IMR-90 (cell line): ENCODE results near the gene SMCO3. TPM values are rescaled to one million over a fixed set of nuclear protein-coding genes. Genes with fewer than 3 reads are reported as not detected.
A peak's percentile ranks its signal among the peaks of the same experiment; 100 is the strongest.

ENCODE experiments used
- ATAC-seq: fragments of 200-7000 bp; cut with Tn5 transposase; 2 replicates; pipeline ENCODE4 v1.9.1; 2020; ENCODE audit warnings: low read depth, mild to moderate bottlenecking, moderate library complexity
- BruUV-seq: library from RNA; stranded (reverse); fragments of 400-500 nt; replicated peaks from 2 replicates; lab custom pipeline; 2021; lab: Mats Ljungman, UMichigan
- CTCF ChIA-PET: fragments of 300-600 bp; formaldehyde crosslinking; extraction: SDS; loops from one replicate; lab custom pipeline; 2021; ENCODE audit warnings: antibody characterized with exemption; lab: Yijun Ruan, JAX
- POLR2A ChIA-PET: fragments of 300-600 bp; sonication (Branson Sonifier 250); formaldehyde crosslinking; loops from one replicate; lab custom pipeline; 2022; ENCODE audit warnings: antibody characterized with exemption; ENCODE audit not compliant: unreplicated experiment; lab: Charles Lee
- DNase-seq: peaks from one replicate; pipeline ENCODE4 v3.0.0; 2013
- H2AFZ ChIP-seq: replicated peaks from 2 replicates; pipeline ENCODE3; 2013; ENCODE audit warnings: low read length, mild to moderate bottlenecking; ENCODE audit not compliant: poor library complexity
- H2AK5ac ChIP-seq: 2 replicates; pipeline ENCODE4 v1.6.1; 2013; ENCODE audit warnings: low read depth, low read length, inconsistent platforms
- H2AK9ac ChIP-seq: replicated peaks from 2 replicates; pipeline ENCODE3; 2013; ENCODE audit warnings: mild to moderate bottlenecking, low read depth, low read length, moderate library complexity; ENCODE audit not compliant: poor library complexity
- H2BK120ac ChIP-seq: 2 replicates; pipeline ENCODE4 v1.6.1; 2013; ENCODE audit warnings: low read depth, low read length, inconsistent platforms
- H2BK15ac ChIP-seq: 3 replicates; pipeline ENCODE4 v1.6.1; 2013; ENCODE audit warnings: low read depth, low read length, inconsistent platforms
- H2BK20ac ChIP-seq: 2 replicates; pipeline ENCODE4 v1.6.1; 2013; ENCODE audit warnings: low read depth, mild to moderate bottlenecking, inconsistent platforms, low read length, moderate library complexity
- H2BK5ac ChIP-seq: 2 replicates; pipeline ENCODE4 v1.6.1; 2013; ENCODE audit warnings: mild to moderate bottlenecking, low read depth, low read length, inconsistent platforms; ENCODE audit not compliant: poor library complexity, severe bottlenecking
- H3K14ac ChIP-seq: replicated peaks from 2 replicates; pipeline ENCODE4 v1.6.1; 2013; ENCODE audit warnings: low read depth, low read length, inconsistent platforms
- H3K18ac ChIP-seq: 2 replicates; pipeline ENCODE4 v1.6.1; 2013; ENCODE audit warnings: low read depth, low read length, control low read depth
- H3K23ac ChIP-seq: 2 replicates; pipeline ENCODE4 v1.6.1; 2013; ENCODE audit warnings: low read depth, low read length, inconsistent platforms
- H3K27ac ChIP-seq: 2 replicates; pipeline ENCODE4 v1.5.1; 2013; ENCODE audit warnings: mild to moderate bottlenecking, control low read depth, low read length; ENCODE audit not compliant: insufficient read depth
- H3K27me3 ChIP-seq: 2 replicates; pipeline ENCODE4 v1.6.1; 2013; ENCODE audit warnings: low read length; ENCODE audit not compliant: control insufficient read depth, insufficient read depth
- H3K36me3 ChIP-seq: 2 replicates; pipeline ENCODE4 v1.6.1; 2013; ENCODE audit warnings: low read length, mixed read lengths; ENCODE audit not compliant: control insufficient read depth, insufficient read depth
- H3K4ac ChIP-seq: 2 replicates; pipeline ENCODE4 v1.6.1; 2013; ENCODE audit warnings: low read depth, low read length, inconsistent platforms
- H3K4me1 ChIP-seq: 2 replicates; pipeline ENCODE4 v1.6.1; 2013; ENCODE audit warnings: low read length, mixed read lengths; ENCODE audit not compliant: control insufficient read depth, insufficient read depth
- H3K4me2 ChIP-seq: 2 replicates; pipeline ENCODE4 v1.6.1; 2013; ENCODE audit warnings: low read depth, mild to moderate bottlenecking, control low read depth, low read length, moderate library complexity
- H3K4me3 ChIP-seq: 2 replicates; pipeline ENCODE4 v1.5.1; 2013; ENCODE audit warnings: low read depth, mild to moderate bottlenecking, control low read depth, low read length, moderate library complexity; ENCODE audit not compliant: insufficient read depth
- H3K56ac ChIP-seq: 2 replicates; pipeline ENCODE4 v1.6.1; 2013; ENCODE audit warnings: low read length, inconsistent platforms; ENCODE audit not compliant: insufficient read depth; ENCODE audit errors: extremely low read depth
- H3K79me1 ChIP-seq, 2 experiments: 2 replicates each; pipeline ENCODE4 v1.6.1; 2013; ENCODE audit warnings: low read length in 2 of 2, inconsistent platforms in 1 of 2, low read depth in 1 of 2
- H3K9ac ChIP-seq: 2 replicates; pipeline ENCODE4 v1.6.1; 2013; ENCODE audit warnings: low read depth, low read length, control low read depth
- H3K9me1 ChIP-seq: 2 replicates; pipeline ENCODE4 v1.6.1; 2013; ENCODE audit warnings: low read length, inconsistent platforms; ENCODE audit not compliant: insufficient read depth
- H3K9me3 ChIP-seq: 2 replicates; pipeline ENCODE4 v1.6.1; 2013; ENCODE audit warnings: low read length; ENCODE audit not compliant: control insufficient read depth, insufficient read depth
- H4K20me1 ChIP-seq: 2 replicates; pipeline ENCODE4 v1.6.1; 2013; ENCODE audit warnings: low read length, inconsistent platforms; ENCODE audit not compliant: insufficient read depth
- H4K5ac ChIP-seq: 2 replicates; pipeline ENCODE4 v1.6.1; 2013; ENCODE audit warnings: mild to moderate bottlenecking, low read depth, low read length, control low read depth
- H4K8ac ChIP-seq, 2 experiments: 2 replicates each; pipeline ENCODE4 v1.6.1; 2013; ENCODE audit warnings: low read depth in 2 of 2, low read length in 2 of 2, control low read depth in 1 of 2, inconsistent platforms in 1 of 2
- H4K91ac ChIP-seq: 2 replicates; pipeline ENCODE4 v1.6.1; 2013; ENCODE audit warnings: low read depth, low read length, inconsistent platforms; ENCODE audit not compliant: insufficient read depth
- CEBPB ChIP-seq: IDR thresholded peaks from 2 replicates; pipeline ENCODE4 v1.6.1; 2012; ENCODE audit warnings: low read depth, low read length, improper control_type of control experiment
- CHD1 ChIP-seq: IDR thresholded peaks from 2 replicates; pipeline ENCODE4 v1.6.1; 2012; ENCODE audit warnings: low read depth, low read length, improper control_type of control experiment
- FOS ChIP-seq: fragments of 150-350 bp; IDR thresholded peaks from 2 replicates; pipeline ENCODE4 v1.6.1; 2016; ENCODE audit warnings: low read depth, low read length
- POLR2A ChIP-seq: IDR thresholded peaks from 2 replicates; pipeline ENCODE4 v1.6.1; 2012; ENCODE audit warnings: mild to moderate bottlenecking, low read depth, low read length
- RCOR1 ChIP-seq: IDR thresholded peaks from 2 replicates; pipeline ENCODE4 v1.6.1; 2012; ENCODE audit warnings: mild to moderate bottlenecking, low read length, improper control_type of control experiment; ENCODE audit not compliant: insufficient replicate concordance
- RFX5 ChIP-seq: IDR thresholded peaks from 2 replicates; pipeline ENCODE4 v1.8.0; 2012; ENCODE audit warnings: low read depth, mild to moderate bottlenecking, low read length, moderate library complexity
- WGBS, 2 experiments: methylation state at CpG; one replicate each; pipeline versions ENCODE4 v1.1.5 to v1.1.7; 2013; ENCODE audit warnings: missing lambda C conversion rate in 2 of 2; ENCODE audit not compliant: insufficient read length in 1 of 2; ENCODE audit errors: extremely low coverage in 2 of 2; 5-methylcytosine and 5-hydroxymethylcytosine counted together
- dilution Hi-C: fragments of 300-500 bp; cut with HindIII; formaldehyde crosslinking; loops from one replicate; pipeline ENCODE4 v1.14.3; 2018; ENCODE audit warnings: low sequenced_read_pairs; ENCODE audit not compliant: unreplicated experiment
- in situ Hi-C: fragments of 300-500 bp; cut with MboI; formaldehyde crosslinking; loops from 3 replicates; pipeline ENCODE4 v1.14.3; 2019; ENCODE audit warnings: low sequenced_read_pairs, inconsistent platforms, mixed read lengths
- intact Hi-C: fragments of 100-400 bp; cut with micrococcal nuclease; formaldehyde crosslinking; loops from 2 replicates; pipeline ENCODE4 v1.10.0; 2022
- polyA plus RNA-seq, 3 experiments: library from polyadenylated mRNA; depleted of rRNA; stranded (reverse); fragments of >200 nt; gene quantifications; 2 replicates each; pipeline ENCODE4 v1.2.3, GENCODE V29; 2012; ENCODE audit warnings: low replicate concordance in 1 of 3
- total RNA-seq: library from RNA; depleted of rRNA; stranded (reverse); fragments of >200 nt; gene quantifications from 2 replicates; pipeline ENCODE4 v1.2.3, GENCODE V29; 2012
- TF ChIP-seq, protein P1 (sequence below): conservative IDR thresholded peaks from 2 replicates; pipeline ENCODE4 v1.5.1; 2012; ENCODE audit warnings: mild to moderate bottlenecking, low read depth, low read length, improper control_type of control experiment
- TF ChIP-seq, protein P2 (sequence below): fragments of 150-350 bp; IDR thresholded peaks from 2 replicates; pipeline ENCODE4 v1.6.1; 2016; ENCODE audit warnings: low read depth, mild to moderate bottlenecking, low read length, moderate library complexity, borderline replicate concordance

The SMCO3 gene
- total and polyA plus RNA-seq, 2 of the 4 experiments (the other 2 are of a cell fraction) = under 0.01 to 0.07 TPM

DNA sequence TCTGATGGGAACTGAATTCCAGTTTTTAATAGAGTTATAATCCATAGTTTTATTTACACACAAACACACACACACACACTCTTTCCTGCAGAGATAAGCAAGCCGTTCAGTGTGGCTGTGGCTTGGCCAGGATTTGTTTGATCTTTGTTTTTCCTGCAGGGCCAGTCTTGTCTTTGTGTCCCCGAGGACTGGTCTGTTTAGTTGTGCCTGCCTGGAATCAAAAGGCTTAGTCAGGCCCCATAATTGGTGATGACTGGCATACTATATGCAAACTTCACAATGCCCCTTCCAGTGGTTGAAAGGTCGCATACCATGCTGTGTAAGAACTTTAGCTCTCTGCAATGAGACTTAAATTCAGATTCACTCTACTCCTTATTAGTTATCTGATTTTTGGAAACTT, 36.7 kb downstream of the SMCO3 start:
- WGBS, 2 experiments = no CpG with 5 or more reads among the region's 3 CpGs
- Histone ChIP-seq H2BK15ac (no peak overlapping the region), H2AK5ac (no peak overlapping the region), H3K9me3 (no peaks in the 10 kb centered on the region; the same call in 1 of the 2 replicates), H2BK5ac (peak overlapping the region; percentile 21), H3K4me1 (peaks cover 8% of the 10 kb centered on the region), H3K56ac (no peak overlapping the region), H2AFZ (no peak overlapping the region), H2BK20ac (no peak overlapping the region), H2BK120ac (no peak overlapping the region), H4K8ac (peak overlapping the region in 1 of 2 experiments; percentile 46; a peak in 1 of 4 replicates), H3K79me1 (peaks cover 3 to 27% of the 10 kb centered on the region in 2 experiments; a peak in 2 of 4 replicates), H3K23ac (peak overlapping the region; percentile 38; the same call in 1 of the 2 replicates), H3K14ac (peak overlapping the region; percentile 30; the same call in 1 of the 2 replicates), H4K20me1 (no peaks in the 10 kb centered on the region), H4K91ac (no peak overlapping the region), H3K27me3 (no peaks in the 10 kb centered on the region), H3K4me3 (no peak overlapping the region), H3K4ac (no peak overlapping the region), H3K9ac (no peak overlapping the region), H3K18ac (no peak overlapping the region), H3K36me3 (no peaks in the 10 kb centered on the region), H3K27ac (no peak overlapping the region), H2AK9ac (no peak overlapping the region), H3K9me1 (peaks cover 6% of the 10 kb centered on the region; the same call in 1 of the 2 replicates), H4K5ac (peak overlapping the region; percentile 22; the same call in 1 of the 2 replicates), H3K4me2 (peak overlapping the region; percentile 10; the same call in 1 of the 2 replicates)
- no TSS peak for BruUV-seq
- intact Hi-C loops = loop anchor here (10.0 kb wide), 1 partner anchor 1568 kb away; the partner anchor contains the start of gene MGST1
- dilution Hi-C loops = no loop called here
- ATAC-seq (no peak), DNase-seq (no peak)
- CTCF ChIA-PET = no interaction called here
- in situ Hi-C loops = loop anchor here (25.0 kb wide), 2 partner anchors 390 to 1110 kb away; partner anchors contain the start of gene STRAP
- POLR2A ChIA-PET = interaction anchor here (0.7 kb wide), 1 partner anchor 21 kb away, joined by 3 read pairs; no protein-coding TSS in a partner anchor
- no peak for TF ChIP-seq RCOR1
- TF ChIP-seq CEBPB = no peak
- TF ChIP-seq, protein P1, sequence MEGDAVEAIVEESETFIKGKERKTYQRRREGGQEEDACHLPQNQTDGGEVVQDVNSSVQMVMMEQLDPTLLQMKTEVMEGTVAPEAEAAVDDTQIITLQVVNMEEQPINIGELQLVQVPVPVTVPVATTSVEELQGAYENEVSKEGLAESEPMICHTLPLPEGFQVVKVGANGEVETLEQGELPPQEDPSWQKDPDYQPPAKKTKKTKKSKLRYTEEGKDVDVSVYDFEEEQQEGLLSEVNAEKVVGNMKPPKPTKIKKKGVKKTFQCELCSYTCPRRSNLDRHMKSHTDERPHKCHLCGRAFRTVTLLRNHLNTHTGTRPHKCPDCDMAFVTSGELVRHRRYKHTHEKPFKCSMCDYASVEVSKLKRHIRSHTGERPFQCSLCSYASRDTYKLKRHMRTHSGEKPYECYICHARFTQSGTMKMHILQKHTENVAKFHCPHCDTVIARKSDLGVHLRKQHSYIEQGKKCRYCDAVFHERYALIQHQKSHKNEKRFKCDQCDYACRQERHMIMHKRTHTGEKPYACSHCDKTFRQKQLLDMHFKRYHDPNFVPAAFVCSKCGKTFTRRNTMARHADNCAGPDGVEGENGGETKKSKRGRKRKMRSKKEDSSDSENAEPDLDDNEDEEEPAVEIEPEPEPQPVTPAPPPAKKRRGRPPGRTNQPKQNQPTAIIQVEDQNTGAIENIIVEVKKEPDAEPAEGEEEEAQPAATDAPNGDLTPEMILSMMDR = no peak
- TF ChIP-seq CHD1 = no peak
- TF ChIP-seq RFX5 = no peak
- TF ChIP-seq, protein P2, sequence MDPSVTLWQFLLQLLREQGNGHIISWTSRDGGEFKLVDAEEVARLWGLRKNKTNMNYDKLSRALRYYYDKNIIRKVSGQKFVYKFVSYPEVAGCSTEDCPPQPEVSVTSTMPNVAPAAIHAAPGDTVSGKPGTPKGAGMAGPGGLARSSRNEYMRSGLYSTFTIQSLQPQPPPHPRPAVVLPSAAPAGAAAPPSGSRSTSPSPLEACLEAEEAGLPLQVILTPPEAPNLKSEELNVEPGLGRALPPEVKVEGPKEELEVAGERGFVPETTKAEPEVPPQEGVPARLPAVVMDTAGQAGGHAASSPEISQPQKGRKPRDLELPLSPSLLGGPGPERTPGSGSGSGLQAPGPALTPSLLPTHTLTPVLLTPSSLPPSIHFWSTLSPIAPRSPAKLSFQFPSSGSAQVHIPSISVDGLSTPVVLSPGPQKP = no peak
- TF ChIP-seq POLR2A = no peak
- no peak for TF ChIP-seq FOS
